Neuron (in vitro differentiated cells): ENCODE measurements around the gene ZNF76.
"Not testable (repeated sequence)": the region's sequence is repeated elsewhere in the genome, so short reads cannot be mapped to it uniquely, and the experiment has no call there.

ENCODE experiments used
- H2AFZ ChIP-seq: one replicate; pipeline ENCODE4 v1.6.1; 2013; ENCODE audit warnings: low read depth, mild to moderate bottlenecking, inconsistent platforms, low read length, moderate library complexity
- H3K27me3 ChIP-seq: one replicate; pipeline ENCODE4 v1.6.1; 2013; ENCODE audit warnings: low read length; ENCODE audit not compliant: insufficient read depth
- H3K36me3 ChIP-seq: one replicate; pipeline ENCODE4 v1.6.1; 2013; ENCODE audit warnings: low read length; ENCODE audit not compliant: insufficient read depth
- H3K4me1 ChIP-seq: one replicate; pipeline ENCODE4 v1.6.1; 2013; ENCODE audit warnings: low read length; ENCODE audit not compliant: insufficient read depth
- H3K4me3 ChIP-seq: 2 replicates; pipeline ENCODE4 v1.5.1; 2013; ENCODE audit warnings: mild to moderate bottlenecking, low read length, moderate library complexity
- H3K9me3 ChIP-seq: one replicate; pipeline ENCODE4 v1.6.1; 2013; ENCODE audit warnings: low read length

The ZNF76 gene

GRCh38 chr6:35319346-35320030, 60.0 kb downstream of the ZNF76 start:
- Histone ChIP-seq H2AFZ (no peak overlapping the region), H3K36me3 (no peaks in the 10 kb centered on the region), H3K27me3 (no peaks in the 10 kb centered on the region), H3K4me3 (no peak overlapping the region), H3K4me1 (peaks cover 8% of the 10 kb centered on the region), H3K9me3 (no peaks in the 10 kb centered on the region)

GRCh38 chr6:35320031-35320410, 60.5 kb downstream of the ZNF76 start:
- Histone ChIP-seq H3K36me3 (no peaks in the 10 kb centered on the region), H3K27me3 (no peaks in the 10 kb centered on the region), H2AFZ (no peak overlapping the region), H3K9me3 (no peaks in the 10 kb centered on the region), H3K4me1 (peaks cover 8% of the 10 kb centered on the region), H3K4me3 (no peak overlapping the region)

DNA sequence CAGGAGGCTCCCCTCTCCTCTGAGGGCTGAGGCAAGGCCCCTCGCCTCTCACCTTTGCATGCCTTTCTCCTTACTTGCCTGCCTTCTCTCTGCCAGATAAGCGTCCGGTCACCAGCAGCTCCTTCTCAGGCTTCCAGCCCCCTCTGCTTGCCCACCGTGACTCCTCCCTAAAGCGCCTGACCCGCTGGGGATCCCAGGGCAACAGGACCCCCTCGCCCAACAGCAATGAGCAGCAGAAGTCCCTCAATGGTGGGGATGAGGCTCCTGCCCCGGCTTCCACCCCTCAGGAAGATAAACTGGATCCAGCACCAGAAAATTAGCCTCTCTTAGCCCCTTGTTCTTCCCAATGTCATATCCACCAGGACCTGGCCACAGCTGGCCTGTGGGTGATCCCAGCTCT, 61.6 kb downstream of the ZNF76 start:
- H3K4me3 ChIP-seq, result no peak overlapping the region
- H3K27me3 ChIP-seq, result no peaks in the 10 kb centered on the region
- no peaks in the 10 kb centered on the region for H3K9me3 ChIP-seq
- no peak overlapping the region for H2AFZ ChIP-seq
- no peaks in the 10 kb centered on the region for H3K36me3 ChIP-seq
- peaks cover 8% of the 10 kb centered on the region for H3K4me1 ChIP-seq

GRCh38 chr6:35327349-35328027, 68.0 kb downstream of the ZNF76 start:
- Histone ChIP-seq H3K9me3 (peaks cover 3% of the 10 kb centered on the region), H3K4me3 (no peak overlapping the region), H2AFZ (no peak overlapping the region), H3K4me1 (no peaks in the 10 kb centered on the region), H3K36me3 (no peaks in the 10 kb centered on the region), H3K27me3 (no peaks in the 10 kb centered on the region)

- Histone ChIP-seq H3K4me3 (no peak overlapping the region), H3K27me3 (no peaks in the 10 kb centered on the region), H3K4me1 (no peaks in the 10 kb centered on the region), H2AFZ (no peak overlapping the region), H3K9me3 (peaks cover 3% of the 10 kb centered on the region), H3K36me3 (no peaks in the 10 kb centered on the region)
Measured at GRCh38 chr6:35328108-35328723, 68.7 kb downstream of the ZNF76 start.

GRCh38 chr6:35328965-35329364, 69.4 kb downstream of the ZNF76 start:
- not testable (repeated sequence) for H2AFZ ChIP-seq, H3K9me3 ChIP-seq, H3K4me3 ChIP-seq, H3K36me3 ChIP-seq, H3K27me3 ChIP-seq, H3K4me1 ChIP-seq

GRCh38 chr6:35330541-35331119, 71.1 kb downstream of the ZNF76 start:
- H3K27me3 ChIP-seq, result no peaks in the 10 kb centered on the region
- peaks cover 3% of the 10 kb centered on the region for H3K9me3 ChIP-seq
- H3K4me1 ChIP-seq, result no peaks in the 10 kb centered on the region
- H2AFZ ChIP-seq, result no peak overlapping the region
- no peaks in the 10 kb centered on the region for H3K36me3 ChIP-seq
- no peak overlapping the region for H3K4me3 ChIP-seq

- not testable (repeated sequence) for H3K27me3 ChIP-seq, H3K9me3 ChIP-seq, H2AFZ ChIP-seq, H3K4me3 ChIP-seq, H3K36me3 ChIP-seq, H3K4me1 ChIP-seq
Measured at GRCh38 chr6:35332074-35332887, 72.7 kb downstream of the ZNF76 start.

- no peaks in the 10 kb centered on the region for H3K27me3 ChIP-seq
- H3K4me1 ChIP-seq, result peaks cover 10% of the 10 kb centered on the region
- H2AFZ ChIP-seq, result no peak overlapping the region
- H3K36me3 ChIP-seq, result no peaks in the 10 kb centered on the region
- H3K9me3 ChIP-seq, result no peaks in the 10 kb centered on the region
- H3K4me3 ChIP-seq, result no peak overlapping the region
Measured at GRCh38 chr6:35341557-35341956, 82.0 kb downstream of the ZNF76 start.

- H3K4me3 ChIP-seq, result peak within 1 kb of the TSS; percentile 89
- no peaks in the 10 kb centered on the region for H3K9me3 ChIP-seq
- no peaks in the 10 kb centered on the region for H3K27me3 ChIP-seq
- peaks cover 3% of the 10 kb centered on the region for H3K36me3 ChIP-seq
- peaks cover 10% of the 10 kb centered on the region for H3K4me1 ChIP-seq
- peak within 1 kb of the TSS; percentile 30 for H2AFZ ChIP-seq
Measured at GRCh38 chr6:35342258-35343091, 82.9 kb downstream of the ZNF76 start, which contains the start of gene PPARD. PPARD (plus strand) TSS chr6:35342558; CDS start chr6:35411088, 68,530 bp downstream.

DNA sequence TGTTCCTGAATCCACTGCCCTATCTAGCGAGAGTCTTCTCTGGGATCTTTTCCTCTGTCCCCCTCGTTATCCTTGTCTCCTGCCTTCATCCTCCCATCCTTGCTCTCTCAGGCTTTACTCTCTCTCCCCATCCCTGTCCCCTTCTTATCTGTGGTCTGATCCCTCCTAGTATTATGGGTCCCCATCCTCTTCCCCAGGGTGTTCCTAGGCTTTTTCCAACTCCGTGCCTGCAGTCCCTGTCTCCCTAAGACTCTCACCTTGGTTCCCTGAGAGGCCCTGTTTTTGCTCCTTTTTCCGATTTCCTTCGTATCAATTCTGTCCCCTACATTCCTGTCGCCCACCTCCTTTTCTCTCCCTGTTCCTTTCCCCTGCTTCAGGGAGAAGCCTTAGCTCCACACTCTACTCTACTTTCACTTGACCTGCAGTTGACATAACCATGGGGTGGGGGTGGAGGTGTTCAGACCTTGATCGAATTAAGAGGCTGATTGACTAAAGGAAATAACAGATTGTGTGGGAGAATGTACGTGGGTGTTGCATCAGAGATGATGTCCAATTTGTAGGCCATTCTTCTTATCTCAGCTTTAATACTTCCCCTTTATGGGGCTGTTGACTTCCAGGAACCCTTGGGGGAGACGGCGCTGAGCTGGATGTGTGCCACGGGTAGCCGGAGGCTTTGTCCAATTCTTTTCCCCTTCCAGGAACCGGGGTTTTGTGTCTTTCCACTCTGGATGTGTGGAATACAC, 83.7 kb downstream of the ZNF76 start:
- H3K9me3 ChIP-seq, result no peaks in the 10 kb centered on the region
- peaks cover 10% of the 10 kb centered on the region for H3K4me1 ChIP-seq
- peaks cover 6% of the 10 kb centered on the region for H3K36me3 ChIP-seq
- no peak overlapping the region for H2AFZ ChIP-seq
- peak overlapping the region; percentile 89 for H3K4me3 ChIP-seq
- H3K27me3 ChIP-seq, result no peaks in the 10 kb centered on the region
